ENCODE results near the gene POFUT2.

Gene POFUT2

GRCh38 chr21:45287438-45288391 lies at the start of gene POFUT2:
POFUT2 (minus strand) TSS chr21:45287895; CDS start chr21:45287871, 24 bp downstream.
- DNase-seq (ENCODE audit: low spot score): peak; percentile 98

- DNase-seq (ENCODE audit: low spot score): no peak
Measured at GRCh38 chr21:45336870-45337269, 49.2 kb upstream of the POFUT2 start.

DNA sequence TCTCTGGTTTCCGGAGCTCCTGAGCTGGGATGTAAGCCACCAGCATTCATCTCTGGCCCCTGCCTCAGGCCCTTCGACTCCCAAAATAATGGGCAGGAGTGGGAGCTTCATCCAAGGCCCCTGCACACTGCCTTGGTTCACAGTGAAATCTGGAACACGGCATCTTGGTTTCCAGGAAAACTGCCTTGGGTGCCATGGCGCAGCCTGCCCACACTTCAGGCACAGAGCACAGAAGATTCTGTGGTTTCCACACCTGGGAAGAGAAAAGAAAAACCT lies 48.8 kb upstream of the POFUT2 start:
- no peak for DNase-seq (ENCODE audit: low spot score)

GRCh38 chr21:45335761-45336534 lies 48.3 kb upstream of the POFUT2 start:
- no peak for DNase-seq (ENCODE audit: low spot score)

DNA sequence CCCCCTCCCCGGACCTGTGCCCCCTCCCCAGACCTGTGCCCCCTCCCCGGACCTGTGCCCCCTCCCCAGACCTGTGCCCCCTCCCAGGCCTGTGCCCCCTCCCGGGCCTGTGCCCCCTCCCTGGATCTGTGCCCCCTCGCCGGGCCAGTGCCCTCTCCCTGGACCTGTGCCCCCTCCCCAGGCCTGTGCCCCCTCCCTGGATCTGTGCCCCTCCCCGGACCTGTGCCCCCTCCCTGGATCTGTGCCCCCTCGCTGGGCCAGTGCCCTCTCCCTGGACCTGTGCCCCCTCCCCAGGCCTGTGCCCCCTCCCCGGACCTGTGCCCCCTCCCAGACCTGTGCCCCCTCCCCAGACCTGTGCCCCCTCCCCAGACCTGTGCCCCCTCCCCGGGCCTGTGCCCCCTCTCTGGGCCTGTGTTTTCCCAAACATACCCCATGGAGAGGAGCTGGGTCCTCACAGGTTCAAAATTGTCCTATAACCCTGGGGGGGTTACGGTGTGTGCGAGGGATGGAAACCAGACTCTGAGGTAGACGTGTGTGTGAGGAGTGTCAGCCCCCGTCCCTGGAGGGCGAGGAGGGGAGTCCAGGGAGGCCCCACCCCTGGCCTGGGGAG lies 47.6 kb upstream of the POFUT2 start:
- no peak for DNase-seq (ENCODE audit: low spot score)

DNA sequence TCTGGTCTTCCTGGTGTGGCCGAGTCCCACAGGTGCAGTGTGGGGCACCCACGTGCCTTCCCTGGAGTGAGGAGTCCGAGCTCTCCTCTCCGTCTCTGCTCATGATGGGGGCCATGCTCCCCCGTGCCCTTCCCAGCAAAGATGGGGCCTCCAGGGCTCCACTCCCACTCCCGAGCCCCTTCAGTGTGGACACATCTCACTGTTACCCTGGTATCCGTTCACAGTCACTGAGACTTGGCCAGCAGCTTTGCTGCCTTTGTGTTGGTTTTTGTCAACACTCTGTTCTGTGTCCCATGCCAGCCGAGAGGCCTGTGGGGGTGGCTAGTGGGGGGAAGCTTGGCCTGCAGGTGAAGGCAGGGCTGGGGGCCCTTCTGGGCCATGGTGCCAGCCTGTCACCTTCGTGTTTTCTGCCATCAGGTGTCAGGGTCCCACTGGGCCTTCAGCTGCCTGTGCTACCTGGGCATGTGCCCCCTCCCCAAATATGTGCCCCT lies 46.9 kb upstream of the POFUT2 start:
- DNase-seq (ENCODE audit: low spot score): no peak

DNA sequence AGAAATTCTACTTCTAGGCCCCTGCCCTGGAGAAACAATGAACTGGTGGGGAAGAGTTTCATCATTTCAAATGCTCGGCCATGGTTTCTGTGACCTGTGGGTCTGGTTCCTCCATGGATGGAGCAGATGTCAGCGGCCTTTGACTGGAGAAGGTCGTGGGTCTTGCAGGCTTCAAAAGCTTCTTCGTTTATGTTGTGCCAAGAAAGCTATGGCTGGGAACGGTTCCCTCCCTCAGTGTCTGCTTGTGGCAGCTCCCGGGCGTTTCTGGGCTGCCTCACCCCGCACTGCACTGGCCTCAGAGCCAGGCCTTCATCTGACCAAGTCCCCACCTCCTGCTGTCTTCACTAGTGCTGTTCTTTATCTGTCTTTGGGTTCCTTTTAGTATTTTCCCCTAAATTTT lies 46.4 kb upstream of the POFUT2 start:
- no peak for DNase-seq (ENCODE audit: low spot score)

DNA sequence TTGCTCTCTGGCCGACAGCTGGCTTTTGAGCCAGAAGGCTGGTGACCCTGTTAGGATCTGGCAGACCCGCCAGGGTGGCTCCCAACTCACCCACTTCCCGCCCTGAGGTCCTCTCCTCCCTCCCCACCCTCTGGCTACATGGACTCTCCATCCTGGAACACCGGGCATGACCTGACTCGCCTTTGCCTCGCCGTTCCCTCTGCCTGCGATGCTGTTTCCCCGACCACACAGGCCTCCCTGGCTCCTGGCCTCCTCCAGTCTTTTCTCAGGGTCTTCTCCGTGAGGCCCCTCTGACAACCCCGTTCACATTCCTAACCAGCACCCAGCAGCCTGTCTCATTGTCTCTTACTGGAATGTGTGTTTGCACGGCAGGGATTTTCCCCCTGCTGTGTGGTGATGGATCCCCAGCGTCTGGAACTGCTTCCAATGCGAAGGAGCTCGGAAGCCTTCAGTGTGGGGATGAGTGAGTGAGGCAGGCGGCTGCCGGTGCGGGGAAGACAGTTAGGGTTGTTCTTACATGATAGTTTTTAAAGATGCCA lies 46.0 kb upstream of the POFUT2 start:
- DNase-seq (ENCODE audit: low spot score): no peak

- DNase-seq (ENCODE audit: low spot score): no peak
Measured at GRCh38 chr21:45332981-45333582, 45.4 kb upstream of the POFUT2 start.

GRCh38 chr21:45332415-45332814 lies 44.7 kb upstream of the POFUT2 start:
- DNase-seq (ENCODE audit: low spot score): no peak

- DNase-seq (ENCODE audit: low spot score): no peak
Measured at GRCh38 chr21:45331531-45332147, 43.9 kb upstream of the POFUT2 start.

- no peak for DNase-seq (ENCODE audit: low spot score)
Measured at GRCh38 chr21:45330851-45331261, 43.2 kb upstream of the POFUT2 start.

- DNase-seq (ENCODE audit: low spot score): no peak
Measured at GRCh38 chr21:45330075-45330781, 42.5 kb upstream of the POFUT2 start.

GRCh38 chr21:45329261-45330074 lies 41.8 kb upstream of the POFUT2 start:
- DNase-seq (ENCODE audit: low spot score): no peak

DNA sequence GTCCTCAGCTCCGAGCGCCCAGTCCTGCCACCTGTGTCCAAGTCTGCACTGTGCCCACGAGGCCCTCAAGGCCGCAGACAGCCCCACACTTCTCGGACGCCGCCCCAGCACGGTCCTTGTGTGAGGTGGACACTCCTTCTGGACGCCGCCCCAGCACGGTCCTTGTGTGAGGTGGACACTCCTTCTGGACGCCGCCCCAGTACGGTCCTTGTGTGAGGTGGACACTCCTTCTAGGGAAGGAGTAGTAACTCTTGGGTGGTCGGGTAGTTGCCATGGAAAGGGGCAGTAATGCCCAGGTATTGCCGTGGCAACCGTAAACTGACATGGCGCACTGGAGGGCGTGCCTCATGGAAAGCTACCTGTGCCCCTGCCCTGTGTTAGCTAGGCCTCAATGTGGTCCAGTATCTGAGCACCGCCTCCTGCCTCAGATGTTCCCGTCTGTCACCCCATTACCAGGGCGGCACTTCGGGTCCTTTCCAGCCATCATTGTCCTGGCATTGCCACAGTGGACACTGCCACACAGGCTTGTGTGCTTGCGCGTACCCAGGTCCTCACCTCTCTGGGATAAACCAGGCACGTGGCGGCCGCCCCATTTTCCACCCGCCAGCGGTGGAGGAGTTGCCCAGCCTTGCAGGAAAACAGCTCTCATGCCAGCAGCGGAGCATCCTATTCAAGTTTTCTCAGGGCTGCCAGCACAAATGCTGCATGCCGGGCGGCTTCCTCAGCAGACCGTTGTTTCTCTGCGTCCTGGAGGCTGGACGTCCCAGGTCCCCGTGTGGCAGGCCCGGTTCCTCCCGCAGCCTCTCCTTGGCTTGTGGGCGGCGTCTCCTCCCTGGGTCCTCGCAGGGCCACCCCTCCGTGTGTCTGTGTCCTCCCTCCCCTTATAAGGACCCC lies 40.8 kb upstream of the POFUT2 start:
- DNase-seq (ENCODE audit: low spot score): no peak

DNA sequence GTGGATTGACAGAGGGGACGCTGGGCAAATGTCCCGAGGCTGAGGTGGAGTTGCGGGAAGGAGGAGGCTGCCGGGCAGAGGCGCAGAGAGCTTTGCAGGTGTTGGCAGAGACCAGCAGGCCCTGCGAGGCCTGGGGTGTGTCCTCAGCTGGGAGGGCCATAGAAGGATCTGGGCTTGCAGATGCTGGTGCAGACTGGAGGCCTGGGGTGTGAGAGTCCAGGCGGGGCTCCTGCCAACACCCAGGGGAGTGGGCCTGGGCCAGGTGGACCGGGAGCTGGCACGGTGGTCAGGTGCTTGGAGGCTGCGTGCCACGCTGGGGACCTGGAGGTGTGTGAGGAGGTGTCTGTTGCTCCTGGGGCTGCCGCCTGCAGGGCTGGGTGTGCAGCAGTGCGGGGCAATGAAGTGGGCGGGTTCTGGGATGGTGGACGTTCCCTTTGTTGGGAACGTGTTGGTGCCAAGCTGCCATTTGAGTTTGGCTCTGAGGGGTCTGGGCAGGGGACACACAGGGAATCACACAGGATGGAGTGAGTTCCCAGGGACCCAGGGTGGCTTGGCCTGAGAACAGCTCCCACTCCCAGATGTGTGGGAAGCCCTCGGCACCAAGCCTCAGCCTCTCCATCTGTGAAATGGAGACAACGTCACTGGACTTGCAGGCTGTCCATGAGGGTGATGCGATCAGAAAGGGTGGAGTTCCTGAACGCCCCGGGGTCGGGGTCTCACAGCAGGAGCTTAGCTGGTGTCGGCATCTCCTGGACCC lies 39.9 kb upstream of the POFUT2 start:
- DNase-seq (ENCODE audit: low spot score): no peak

DNA sequence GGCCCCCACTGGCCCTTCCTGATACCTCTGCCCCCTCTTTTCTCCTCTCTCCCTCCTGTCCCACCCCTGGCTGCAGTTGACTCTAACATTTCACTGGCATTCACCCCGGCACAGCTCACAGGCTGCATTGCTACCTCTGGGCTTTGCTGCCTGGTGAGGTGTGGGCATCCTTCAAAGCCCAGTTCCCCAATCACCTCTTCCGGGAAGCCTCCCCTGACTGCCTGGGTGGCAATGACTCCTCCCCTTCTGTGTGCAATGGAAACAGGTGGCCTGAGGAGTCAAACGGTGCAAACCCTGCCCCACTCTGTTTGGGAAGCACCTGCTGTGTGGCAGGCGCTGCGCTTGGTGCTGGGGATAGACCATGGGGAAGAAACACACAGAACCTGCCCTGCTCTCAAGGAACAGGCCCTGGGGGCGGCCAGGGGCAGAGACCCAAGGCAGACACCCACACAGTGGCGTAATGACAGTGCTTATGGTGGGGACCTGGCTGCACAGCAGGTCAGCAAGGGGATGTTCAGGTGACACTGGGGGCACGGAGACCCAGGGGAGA lies 39.3 kb upstream of the POFUT2 start:
- no peak for DNase-seq (ENCODE audit: low spot score)

Measured in CD4-positive, alpha-beta T cell treated with Interleukin-2 at 100 ng/mL for 4 hours (primary cell).